Activated naive CD4-positive, alpha-beta T cell treated with anti-CD3 and anti-CD28 coated beads, Interleukin-2, amount 10 ng/mL, durations not matched to agents 7 days and 5 days (primary cell): ENCODE data around the gene MACO1.

Experiments
- CTCF ChIA-PET: fragments of 350-600 bp; sonication (Branson Sonifier 250); formaldehyde crosslinking; loops from one replicate; lab custom pipeline; 2021; ENCODE audit warnings: antibody characterized with exemption; lab: Charles Lee
- DNase-seq: peaks from one replicate; pipeline ENCODE4 v3.0.0-alpha.2; 2020
- H3K27ac Mint-ChIP-seq: one replicate; pipeline ENCODE4 v1.8.0; 2021; ENCODE audit warnings: mild to moderate bottlenecking, moderate library complexity, mixed read lengths
- H3K27me3 Mint-ChIP-seq: one replicate; pipeline ENCODE4 v1.8.0; 2021; ENCODE audit warnings: mild to moderate bottlenecking, mixed read lengths
- H3K36me3 Mint-ChIP-seq: one replicate; pipeline ENCODE4 v1.8.0; 2021; ENCODE audit warnings: mixed read lengths
- H3K4me1 Mint-ChIP-seq: one replicate; pipeline ENCODE4 v1.8.0; 2021; ENCODE audit warnings: mixed read lengths
- H3K4me3 Mint-ChIP-seq: one replicate; pipeline ENCODE4 v1.8.0; 2021; ENCODE audit warnings: mild to moderate bottlenecking, moderate library complexity, mixed read lengths
- H3K9me3 Mint-ChIP-seq: one replicate; pipeline ENCODE4 v1.8.0; 2021; ENCODE audit warnings: mixed read lengths

The MACO1 gene

DNA sequence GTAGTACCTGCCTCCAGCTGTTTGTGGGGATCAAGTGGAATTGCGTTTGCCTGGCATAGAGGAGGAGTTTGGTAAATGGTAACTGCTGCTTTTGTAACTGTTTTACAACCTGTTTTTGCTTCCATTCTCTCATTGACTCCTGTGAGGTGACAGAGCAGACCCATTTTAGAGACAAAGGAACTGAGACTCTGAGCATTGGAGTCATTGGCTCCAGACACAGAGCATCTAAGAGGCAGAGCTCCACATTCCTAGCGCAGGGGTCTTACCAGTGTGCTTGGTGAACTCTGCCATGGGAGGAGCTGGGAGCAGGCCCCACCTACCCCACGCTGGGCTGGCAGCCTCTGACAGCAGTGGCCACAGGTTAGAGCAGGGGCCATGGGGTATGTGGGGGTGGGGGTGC lies 115.1 kb downstream of the MACO1 start:
- Mint-ChIP-seq H3K4me3 (peak overlapping the region; percentile 85), H3K4me1 (peaks cover 65% of the 10 kb centered on the region), H3K36me3 (peaks cover 24% of the 10 kb centered on the region), H3K27me3 (peaks cover 13% of the 10 kb centered on the region), H3K27ac (peak overlapping the region; percentile 16), H3K9me3 (no peaks in the 10 kb centered on the region)
- DNase-seq = no peak
- CTCF ChIA-PET = no interaction called here

DNA sequence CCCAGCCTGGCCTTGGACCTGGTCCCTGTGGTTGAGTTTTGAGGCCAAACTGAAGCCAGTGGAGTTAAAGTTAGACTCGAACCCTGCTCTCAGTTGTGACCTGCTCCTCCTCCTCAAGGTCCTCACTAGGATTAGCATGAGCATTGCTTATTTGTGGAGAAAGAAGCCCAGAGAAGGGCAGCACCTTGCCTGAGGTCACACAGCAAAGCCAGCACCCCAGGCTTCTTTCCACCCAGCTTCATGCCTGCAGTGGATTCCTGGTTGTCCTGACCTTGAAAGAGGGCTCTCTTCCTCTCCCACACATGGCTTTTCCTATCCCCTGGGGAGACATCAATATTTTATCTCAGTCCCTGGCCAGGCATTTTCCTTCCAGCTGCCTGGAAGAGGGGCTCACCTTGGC lies 115.5 kb downstream of the MACO1 start:
- H3K4me1 Mint-ChIP-seq = peaks cover 69% of the 10 kb centered on the region

DNA sequence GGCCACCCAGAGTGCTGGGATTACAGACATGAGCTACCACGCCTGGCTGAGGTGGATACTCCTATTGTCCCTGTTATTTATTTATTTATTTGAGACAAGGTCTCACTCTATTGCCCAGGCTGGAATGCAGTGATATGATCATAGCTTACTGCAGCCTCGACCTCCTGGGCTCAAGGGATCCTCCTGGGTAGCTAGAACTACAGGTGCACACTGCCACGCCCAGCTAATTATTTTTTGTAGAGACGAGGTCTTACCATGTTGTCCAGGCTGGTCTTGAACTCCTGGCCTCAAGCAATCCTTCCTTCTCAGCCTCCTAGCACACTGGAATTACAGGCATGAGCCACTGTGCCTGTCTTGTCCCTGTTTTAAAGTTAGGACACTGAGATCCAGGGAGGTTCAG lies 117.9 kb downstream of the MACO1 start:
- CTCF ChIA-PET = interaction anchor here (1.1 to 1.9 kb wide), 4 partner anchors 17 to 249 kb away, joined by 3 to 9 read pairs (median 6); no protein-coding TSS in a partner anchor
- DNase-seq = no peak
- Mint-ChIP-seq H3K9me3 (no peaks in the 10 kb centered on the region), H3K4me1 (peaks cover 89% of the 10 kb centered on the region), H3K4me3 (peak overlapping the region; percentile 65), H3K27ac (peak overlapping the region; percentile 95), H3K36me3 (peaks cover 44% of the 10 kb centered on the region), H3K27me3 (no peaks in the 10 kb centered on the region)

More for the DNA sequence above, 115.5 kb downstream of the MACO1 start:
- H3K4me3 Mint-ChIP-seq = no peak overlapping the region
- H3K27me3 Mint-ChIP-seq = peaks cover 9% of the 10 kb centered on the region
- DNase-seq = no peak
- H3K27ac Mint-ChIP-seq = no peak overlapping the region
- CTCF ChIA-PET = no interaction called here
- H3K36me3 Mint-ChIP-seq = peaks cover 28% of the 10 kb centered on the region
- H3K9me3 Mint-ChIP-seq = no peaks in the 10 kb centered on the region

DNA sequence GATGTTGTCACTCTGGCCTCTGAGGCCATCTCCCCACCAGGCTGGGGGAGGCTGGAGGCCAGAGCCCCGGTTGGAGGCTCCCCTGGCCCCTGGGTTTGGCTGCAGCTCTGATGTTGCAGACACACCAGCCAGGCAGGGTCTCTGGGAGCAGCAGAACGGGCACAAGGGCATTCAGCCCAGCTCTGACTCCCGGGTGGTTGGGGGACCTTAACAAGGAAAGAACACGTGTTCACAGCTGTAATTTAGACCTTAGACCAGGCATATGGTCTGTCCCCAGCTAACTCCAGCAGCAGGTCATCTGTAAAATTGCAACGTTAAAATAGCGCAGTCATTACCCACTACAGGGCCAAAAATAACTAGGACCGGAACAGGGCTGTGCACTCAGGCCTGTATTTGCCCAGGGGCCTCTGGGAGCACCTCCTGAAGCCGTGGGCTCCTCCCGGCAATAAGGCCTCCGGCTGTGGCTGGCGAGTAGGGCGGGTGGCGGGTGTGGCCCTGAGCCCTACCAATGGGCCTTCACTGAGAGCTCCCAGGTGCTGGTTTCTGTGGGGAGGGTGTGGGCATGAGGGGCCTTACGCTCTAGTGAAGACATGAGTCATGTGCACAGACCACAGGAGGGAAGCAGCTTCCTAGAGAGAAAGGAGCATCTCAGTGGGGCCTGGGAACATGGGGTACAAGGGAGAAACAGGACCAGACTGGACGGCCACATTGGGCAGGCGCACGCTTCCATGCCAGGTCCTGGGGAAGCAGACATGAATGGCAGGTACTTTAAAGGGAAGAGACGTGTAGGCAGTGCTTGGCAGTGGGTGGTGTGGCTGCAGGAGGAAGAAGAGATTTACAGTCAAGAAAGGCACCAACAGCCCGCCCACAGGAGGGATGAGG lies 118.8 kb downstream of the MACO1 start:
- Mint-ChIP-seq H3K36me3 (peaks cover 50% of the 10 kb centered on the region), H3K4me3 (peak overlapping the region; percentile 65), H3K27me3 (no peaks in the 10 kb centered on the region), H3K4me1 (peaks cover 92% of the 10 kb centered on the region), H3K27ac (peak overlapping the region; percentile 95), H3K9me3 (no peaks in the 10 kb centered on the region)
- peak; percentile 90 for DNase-seq
- CTCF ChIA-PET = interaction anchor here (0.8 to 1.9 kb wide), 6 partner anchors 16 to 248 kb away, joined by 3 to 9 read pairs (median 5); no protein-coding TSS in a partner anchor
